Measurements from ENCODE around the gene HEXIM2. TPM values are rescaled to one million over a fixed set of nuclear protein-coding genes. Genes with fewer than 3 reads are reported as not detected.

HEXIM2 gene
- total RNA-seq, 1 experiment from 2014 or later = 13.5 TPM

GRCh38 chr17:45172541-45173286 is 11.0 kb downstream of the HEXIM2 start:
- Histone ChIP-seq H3K4me3 (replicated peaks in 1 of 2; ENCODE audit: low read depth in 1 of 2, low read length in 2 of 2) (peak overlapping the region; percentile 28 to 60), H3K4me2 (ENCODE audit: low read length) (peak overlapping the region; percentile 98), H3K4me1 (ENCODE audit: control insufficient read depth in 1 of 2, insufficient read depth in 2 of 2, low read length in 2 of 2) (peaks cover 68 to 70% of the 10 kb centered on the region in 2 experiments), H3K9me3 (ENCODE audit: control insufficient read depth in 1 of 2, insufficient read depth in 1 of 2, low read depth in 1 of 2, low read length in 2 of 2) (no peaks in the 10 kb centered on the region), H3K9ac (ENCODE audit: low read length) (peak overlapping the region; percentile 81), H3K27ac (ENCODE audit: low read depth, low read length) (peak overlapping the region; percentile 99), H3K27me3 (ENCODE audit: insufficient read depth, low read length) (no peaks in the 10 kb centered on the region), H3K9me2 (ENCODE audit: insufficient read depth) (no peaks in the 10 kb centered on the region), H3K79me2 (ENCODE audit: insufficient read depth, low read length) (no peaks in the 10 kb centered on the region), H4K20me1 (ENCODE audit: insufficient read depth) (no peaks in the 10 kb centered on the region), H2AFZ (ENCODE audit: low read depth, low read length, poor library complexity, severe bottlenecking) (no peak overlapping the region), H3K36me3 (ENCODE audit: control insufficient read depth in 1 of 2, insufficient read depth in 2 of 2, low read length in 2 of 2) (no peaks in the 10 kb centered on the region)
- CTCF ChIA-PET = interaction anchor here (0.9 to 4.4 kb wide), 7 partner anchors 9 to 253 kb away, joined by 3 to 36 read pairs (median 9); partner anchors contain the start of genes ACBD4, HEXIM1 and HEXIM2
- peak; percentile 87 for DNase-seq (ENCODE audit: low read depth, low spot score)
- BruUV-seq (replicated peaks) = TSS peak; percentile 88
- intact Hi-C loops (cut with micrococcal nuclease) = loop anchor here (1.0 to 2.0 kb wide), 2 partner anchors 11 to 24 kb away; partner anchors contain the start of genes HEXIM1 and HEXIM2
- RAD21 ChIA-PET (ENCODE audit: low non-redundant PET in 1 of 2, low total read pairs in 2 of 2, uncharacterized antibody in 2 of 2, unreplicated experiment in 2 of 2) = interaction anchor here (0.5 to 1.9 kb wide), 5 partner anchors 11 to 141 kb away, joined by 3 to 7 read pairs (median 5); partner anchors contain the start of genes HEXIM2 (in 2 of the 2) and HEXIM1 (in 1 of the 2)
- POLR2A ChIA-PET = interaction anchor here (0.7 to 7.0 kb wide), 10 partner anchors 10 to 181 kb away, joined by 3 to 176 read pairs (median 8); partner anchors contain the start of genes ACBD4, HEXIM1 and HEXIM2
- ATAC-seq = peak; percentile 78
- peak; percentile 54 for TF ChIP-seq POLR2A (IDR thresholded peaks at IDR 0.05; ENCODE audit: borderline replicate concordance, extremely low read depth, insufficient read depth, insufficient read length)
- no peak for TF ChIP-seq CBX3 (IDR thresholded peaks at IDR 0.05; ENCODE audit: low read depth)
- TF ChIP-seq FOSL1 (IDR thresholded peaks at IDR 0.05; ENCODE audit: low read depth) = no peak
- TF ChIP-seq, protein P1, sequence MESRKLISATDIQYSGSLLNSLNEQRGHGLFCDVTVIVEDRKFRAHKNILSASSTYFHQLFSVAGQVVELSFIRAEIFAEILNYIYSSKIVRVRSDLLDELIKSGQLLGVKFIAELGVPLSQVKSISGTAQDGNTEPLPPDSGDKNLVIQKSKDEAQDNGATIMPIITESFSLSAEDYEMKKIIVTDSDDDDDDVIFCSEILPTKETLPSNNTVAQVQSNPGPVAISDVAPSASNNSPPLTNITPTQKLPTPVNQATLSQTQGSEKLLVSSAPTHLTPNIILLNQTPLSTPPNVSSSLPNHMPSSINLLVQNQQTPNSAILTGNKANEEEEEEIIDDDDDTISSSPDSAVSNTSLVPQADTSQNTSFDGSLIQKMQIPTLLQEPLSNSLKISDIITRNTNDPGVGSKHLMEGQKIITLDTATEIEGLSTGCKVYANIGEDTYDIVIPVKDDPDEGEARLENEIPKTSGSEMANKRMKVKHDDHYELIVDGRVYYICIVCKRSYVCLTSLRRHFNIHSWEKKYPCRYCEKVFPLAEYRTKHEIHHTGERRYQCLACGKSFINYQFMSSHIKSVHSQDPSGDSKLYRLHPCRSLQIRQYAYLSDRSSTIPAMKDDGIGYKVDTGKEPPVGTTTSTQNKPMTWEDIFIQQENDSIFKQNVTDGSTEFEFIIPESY (IDR thresholded peaks at IDR 0.05; ENCODE audit: extremely low read depth, insufficient replicate concordance, low read length) = no peak
- TF ChIP-seq ZFX (IDR thresholded peaks at IDR 0.05) = peak; percentile 20; the same call in 1 of the 2 replicates
- TF ChIP-seq, protein P2, sequence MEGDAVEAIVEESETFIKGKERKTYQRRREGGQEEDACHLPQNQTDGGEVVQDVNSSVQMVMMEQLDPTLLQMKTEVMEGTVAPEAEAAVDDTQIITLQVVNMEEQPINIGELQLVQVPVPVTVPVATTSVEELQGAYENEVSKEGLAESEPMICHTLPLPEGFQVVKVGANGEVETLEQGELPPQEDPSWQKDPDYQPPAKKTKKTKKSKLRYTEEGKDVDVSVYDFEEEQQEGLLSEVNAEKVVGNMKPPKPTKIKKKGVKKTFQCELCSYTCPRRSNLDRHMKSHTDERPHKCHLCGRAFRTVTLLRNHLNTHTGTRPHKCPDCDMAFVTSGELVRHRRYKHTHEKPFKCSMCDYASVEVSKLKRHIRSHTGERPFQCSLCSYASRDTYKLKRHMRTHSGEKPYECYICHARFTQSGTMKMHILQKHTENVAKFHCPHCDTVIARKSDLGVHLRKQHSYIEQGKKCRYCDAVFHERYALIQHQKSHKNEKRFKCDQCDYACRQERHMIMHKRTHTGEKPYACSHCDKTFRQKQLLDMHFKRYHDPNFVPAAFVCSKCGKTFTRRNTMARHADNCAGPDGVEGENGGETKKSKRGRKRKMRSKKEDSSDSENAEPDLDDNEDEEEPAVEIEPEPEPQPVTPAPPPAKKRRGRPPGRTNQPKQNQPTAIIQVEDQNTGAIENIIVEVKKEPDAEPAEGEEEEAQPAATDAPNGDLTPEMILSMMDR (IDR thresholded peaks at IDR 0.05 in 2 of 3, conservative IDR thresholded peaks at IDR 0.05 in 1 of 3; ENCODE audit: borderline replicate concordance in 1 of 3, insufficient read depth in 1 of 3, low read depth in 2 of 3, low read length in 2 of 3) = peak in 2 of 3 experiments; percentile 13 to 18; a peak in 1 of 6 replicates
- TF ChIP-seq EZH2phosphoT487 (IDR thresholded peaks at IDR 0.05; ENCODE audit: borderline replicate concordance) = no peak
- TF ChIP-seq SIN3A (IDR thresholded peaks at IDR 0.05; ENCODE audit: low read depth) = no peak
- TF ChIP-seq EZH2 (IDR thresholded peaks at IDR 0.05) = no peak
- TF ChIP-seq, protein P3, sequence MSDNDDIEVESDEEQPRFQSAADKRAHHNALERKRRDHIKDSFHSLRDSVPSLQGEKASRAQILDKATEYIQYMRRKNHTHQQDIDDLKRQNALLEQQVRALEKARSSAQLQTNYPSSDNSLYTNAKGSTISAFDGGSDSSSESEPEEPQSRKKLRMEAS (IDR thresholded peaks at IDR 0.05) = peak; percentile 84
- TF ChIP-seq, protein P4, sequence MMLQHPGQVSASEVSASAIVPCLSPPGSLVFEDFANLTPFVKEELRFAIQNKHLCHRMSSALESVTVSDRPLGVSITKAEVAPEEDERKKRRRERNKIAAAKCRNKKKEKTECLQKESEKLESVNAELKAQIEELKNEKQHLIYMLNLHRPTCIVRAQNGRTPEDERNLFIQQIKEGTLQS (IDR thresholded peaks at IDR 0.05) = no peak
- TF ChIP-seq RAD21 (IDR thresholded peaks at IDR 0.05; ENCODE audit: low read depth) = no peak
- peak; percentile 71 for TF ChIP-seq POLR2AphosphoS5 (IDR thresholded peaks at IDR 0.05; ENCODE audit: low read depth, low read length)
- TF ChIP-seq, protein P5, sequence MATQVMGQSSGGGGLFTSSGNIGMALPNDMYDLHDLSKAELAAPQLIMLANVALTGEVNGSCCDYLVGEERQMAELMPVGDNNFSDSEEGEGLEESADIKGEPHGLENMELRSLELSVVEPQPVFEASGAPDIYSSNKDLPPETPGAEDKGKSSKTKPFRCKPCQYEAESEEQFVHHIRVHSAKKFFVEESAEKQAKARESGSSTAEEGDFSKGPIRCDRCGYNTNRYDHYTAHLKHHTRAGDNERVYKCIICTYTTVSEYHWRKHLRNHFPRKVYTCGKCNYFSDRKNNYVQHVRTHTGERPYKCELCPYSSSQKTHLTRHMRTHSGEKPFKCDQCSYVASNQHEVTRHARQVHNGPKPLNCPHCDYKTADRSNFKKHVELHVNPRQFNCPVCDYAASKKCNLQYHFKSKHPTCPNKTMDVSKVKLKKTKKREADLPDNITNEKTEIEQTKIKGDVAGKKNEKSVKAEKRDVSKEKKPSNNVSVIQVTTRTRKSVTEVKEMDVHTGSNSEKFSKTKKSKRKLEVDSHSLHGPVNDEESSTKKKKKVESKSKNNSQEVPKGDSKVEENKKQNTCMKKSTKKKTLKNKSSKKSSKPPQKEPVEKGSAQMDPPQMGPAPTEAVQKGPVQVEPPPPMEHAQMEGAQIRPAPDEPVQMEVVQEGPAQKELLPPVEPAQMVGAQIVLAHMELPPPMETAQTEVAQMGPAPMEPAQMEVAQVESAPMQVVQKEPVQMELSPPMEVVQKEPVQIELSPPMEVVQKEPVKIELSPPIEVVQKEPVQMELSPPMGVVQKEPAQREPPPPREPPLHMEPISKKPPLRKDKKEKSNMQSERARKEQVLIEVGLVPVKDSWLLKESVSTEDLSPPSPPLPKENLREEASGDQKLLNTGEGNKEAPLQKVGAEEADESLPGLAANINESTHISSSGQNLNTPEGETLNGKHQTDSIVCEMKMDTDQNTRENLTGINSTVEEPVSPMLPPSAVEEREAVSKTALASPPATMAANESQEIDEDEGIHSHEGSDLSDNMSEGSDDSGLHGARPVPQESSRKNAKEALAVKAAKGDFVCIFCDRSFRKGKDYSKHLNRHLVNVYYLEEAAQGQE (IDR thresholded peaks at IDR 0.05; ENCODE audit: low read depth) = no peak
- TF ChIP-seq YY1 (IDR thresholded peaks at IDR 0.05; ENCODE audit: extremely low read depth, insufficient replicate concordance, low read depth, low read length) = no peak
- TF ChIP-seq ELF1 (IDR thresholded peaks at IDR 0.05; ENCODE audit: borderline replicate concordance, low read depth) = no peak
- peak; percentile 89 for TF ChIP-seq SP1 (IDR thresholded peaks at IDR 0.05; ENCODE audit: low read depth)

Data from HCT116 (cell line).